GM18508 (cell line): ENCODE results near the gene KANK2.
"Not testable (repeated sequence)": the region's sequence is repeated elsewhere in the genome, so short reads cannot be mapped to it uniquely, and the experiment has no call there.

Source experiments
- ATAC-seq: cut with Tn5 transposase; IDR thresholded peaks from one replicate; pipeline ENCODE4 v1.9.1; 2021; ENCODE audit warnings: moderate number of reproducible peaks; ENCODE audit not compliant: insufficient read depth, unreplicated experiment

KANK2 gene

GRCh38 chr19:11145536-11145924 lies 51.8 kb downstream of the KANK2 start:
- no peak for ATAC-seq

- no peak for ATAC-seq
Measured at GRCh38 chr19:11142528-11143171, 54.7 kb downstream of the KANK2 start.

GRCh38 chr19:11141937-11142527 lies 55.3 kb downstream of the KANK2 start:
- no peak for ATAC-seq

- no peak for ATAC-seq
Measured at GRCh38 chr19:11140896-11141295, 56.4 kb downstream of the KANK2 start.

- ATAC-seq: not testable (repeated sequence)
Measured at GRCh38 chr19:11140023-11140538, 57.3 kb downstream of the KANK2 start.

- ATAC-seq: no peak
Measured at GRCh38 chr19:11138601-11139300, 58.6 kb downstream of the KANK2 start.

GRCh38 chr19:11137542-11138384 lies 59.6 kb downstream of the KANK2 start:
- ATAC-seq: no peak

- ATAC-seq: no peak
Measured at GRCh38 chr19:11136400-11137101, 60.8 kb downstream of the KANK2 start.

- ATAC-seq: no peak
Measured at GRCh38 chr19:11131471-11131870, 65.9 kb downstream of the KANK2 start.

GRCh38 chr19:11130824-11131455 lies 66.4 kb downstream of the KANK2 start:
- no peak for ATAC-seq

GRCh38 chr19:11127905-11128304 lies 69.4 kb downstream of the KANK2 start:
- no peak for ATAC-seq

GRCh38 chr19:11125994-11126685 lies 71.2 kb downstream of the KANK2 start:
- no peak for ATAC-seq

- ATAC-seq: not testable (repeated sequence)
Measured at GRCh38 chr19:11124157-11124556, 73.2 kb downstream of the KANK2 start.

- ATAC-seq: no peak
Measured at GRCh38 chr19:11123114-11123513, 74.2 kb downstream of the KANK2 start.

GRCh38 chr19:11121963-11122362 lies 75.4 kb downstream of the KANK2 start:
- ATAC-seq: not testable (repeated sequence)

- no peak for ATAC-seq
Measured at GRCh38 chr19:11116507-11116906, 80.8 kb downstream of the KANK2 start.

GRCh38 chr19:11115895-11116446 lies 81.4 kb downstream of the KANK2 start:
- no peak for ATAC-seq

- ATAC-seq: no peak
Measured at GRCh38 chr19:11115042-11115441, 82.3 kb downstream of the KANK2 start.
